Epithelial cell of umbilical artery (primary cell): ENCODE measurements around the gene IL36RN. TPM values are rescaled to one million over a fixed set of nuclear protein-coding genes. Genes with fewer than 3 reads are reported as not detected.

Experiments
- total RNA-seq: library from RNA; depleted of rRNA; stranded (reverse); fragments of >200 nt; gene quantifications from 2 replicates; pipeline ENCODE4 v1.2.3, GENCODE V29; 2014

Gene IL36RN
- total RNA-seq, result not detected in 2 replicates

DNA sequence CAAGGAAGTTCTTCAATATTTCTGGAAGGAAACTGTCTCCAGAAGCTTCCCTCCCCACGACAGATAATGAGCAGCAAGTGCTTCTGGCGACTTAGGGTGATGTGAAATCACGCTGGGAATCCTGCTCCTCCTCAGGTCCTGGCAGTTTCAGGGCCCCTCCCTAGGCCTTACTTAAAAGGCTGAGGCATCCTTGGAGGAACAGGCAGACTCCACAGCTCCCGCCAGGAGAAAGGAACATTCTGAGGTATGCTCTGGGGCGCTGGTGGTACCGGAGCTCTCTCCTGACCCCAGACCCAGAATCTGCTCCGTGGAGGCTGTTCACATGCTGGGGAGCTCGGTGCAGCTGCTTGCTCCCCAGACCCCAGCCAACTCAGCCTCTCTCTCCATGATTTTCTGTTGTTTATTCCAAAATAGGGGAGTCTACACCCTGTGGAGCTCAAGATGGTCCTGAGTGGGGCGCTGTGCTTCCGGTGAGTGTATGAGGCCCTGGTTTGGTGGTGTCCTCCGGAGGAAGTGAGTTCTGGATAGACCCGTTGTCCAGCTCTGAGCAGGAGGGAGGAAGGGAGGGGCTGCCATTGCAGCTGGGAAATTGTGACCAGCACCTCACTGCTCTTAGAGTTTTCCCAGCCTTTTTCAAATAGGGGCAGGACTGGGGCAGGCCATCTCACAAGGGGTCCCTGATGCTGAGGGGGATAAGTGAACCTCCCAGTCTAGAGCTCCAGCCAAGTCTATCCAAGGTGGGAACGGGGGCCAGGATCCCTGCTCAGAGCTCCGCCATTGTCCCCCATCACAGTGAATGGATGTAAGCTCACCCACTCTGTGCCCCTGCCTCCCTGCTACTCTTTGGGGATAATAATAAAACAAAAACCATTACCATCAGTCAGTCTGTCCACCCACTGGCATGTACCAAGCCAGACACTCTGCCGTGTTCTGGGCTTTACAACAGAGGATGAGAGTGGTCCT is at the start of gene IL36RN:
Gene IL36RN (plus strand): TSS at position 201 of the 963 bp plus-strand sequence. CDS start 241 bp downstream, at position 442.

DNA sequence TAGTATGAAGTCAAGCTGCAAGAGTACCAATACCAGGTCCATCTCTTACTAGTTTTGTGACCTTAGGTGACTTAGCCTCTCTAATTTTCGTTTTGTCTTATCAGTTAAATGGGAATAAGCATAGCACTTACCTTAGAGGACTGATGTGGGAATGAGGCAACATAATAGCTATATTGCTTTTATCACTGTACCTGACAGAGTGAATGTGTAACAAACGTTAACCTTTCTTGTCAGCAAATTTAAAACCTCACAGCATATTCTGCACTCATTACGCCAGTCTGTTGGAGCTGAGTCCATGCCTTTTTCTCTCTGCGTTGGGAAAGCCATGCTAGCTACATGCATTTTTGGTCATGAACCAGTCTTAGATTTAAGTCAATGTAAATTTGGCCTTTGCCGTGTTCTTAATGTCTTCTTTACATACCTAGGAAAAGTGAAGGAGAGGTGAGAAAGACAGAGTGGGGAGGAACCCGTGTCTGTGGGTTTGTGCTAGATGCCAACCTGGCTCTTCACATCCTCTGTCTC is 6.5 kb upstream of the IL36RN start, which contains the start of gene IL36B:
Gene IL36B (minus strand): TSS at position 472 of the 522 bp plus-strand sequence.

DNA sequence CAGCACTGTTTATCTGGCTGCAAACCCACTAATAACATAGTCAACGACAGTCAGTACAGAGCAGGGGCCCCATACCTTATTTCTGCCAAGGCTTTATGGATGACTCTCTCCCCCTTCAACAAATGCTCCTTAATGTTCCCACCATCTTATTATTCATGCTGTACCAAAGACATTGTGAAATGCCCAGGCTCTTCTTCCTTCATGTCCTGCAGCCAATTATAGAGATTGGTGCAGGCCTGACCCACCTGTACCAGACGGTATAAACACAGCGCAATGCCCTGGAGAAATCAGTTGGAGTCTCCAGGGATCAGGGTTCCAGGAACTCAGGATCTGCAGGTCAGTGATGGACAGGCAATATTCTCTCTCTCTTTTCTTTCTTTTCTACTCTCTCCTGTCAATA is 8.7 kb downstream of the IL36RN start, which contains the start of gene IL1F10:
Gene IL1F10 (plus strand): TSS at position 290 of the 400 bp plus-strand sequence. CDS start 4,769 bp downstream, outside the sequence.

Other genes starting within 250 kb of the IL36RN start
- gene IL1B, start 222.4 kb upstream of the IL36RN start, total RNA-seq, result 0.61 and 0.65 TPM in 2 replicates
- gene IL37, start 148.0 kb upstream of the IL36RN start, total RNA-seq, result not detected in 2 replicates
- gene IL36G, start 81.2 kb upstream of the IL36RN start, total RNA-seq, result not detected in 2 replicates
- gene IL36A, start 53.7 kb upstream of the IL36RN start, total RNA-seq, result not detected in 2 replicates
- not detected in 2 replicates for gene IL36B, start 6.3 kb upstream of the IL36RN start, total RNA-seq
- not detected in 2 replicates for gene IL1F10, start 8.8 kb downstream of the IL36RN start, total RNA-seq
- gene IL1RN, start 68.4 kb downstream of the IL36RN start, total RNA-seq, result not detected in 2 replicates
- gene PSD4, start 114.8 kb downstream of the IL36RN start, total RNA-seq, result under 0.01 and 0.30 TPM in 2 replicates
- gene PAX8, start 219.7 kb downstream of the IL36RN start, total RNA-seq, result under 0.01 TPM in 1 of 2 replicates, not detected in the other